ENCODE measurements around the gene RRP7A.

Gene RRP7A

GRCh38 chr22:42549331-42550060, 29.9 kb upstream of the RRP7A start:
- no peak for TF ChIP-seq FOXP2 (optimal IDR thresholded peaks at IDR 0.05; ENCODE audit: borderline replicate concordance, extremely low read depth, extremely low read length, insufficient read depth)
- no peak for TF ChIP-seq TAF1 (IDR thresholded peaks at IDR 0.05; ENCODE audit: borderline replicate concordance, insufficient read depth, low read length)
- TF ChIP-seq REST (IDR thresholded peaks at IDR 0.05; ENCODE audit: insufficient read depth in 1 of 2, low read depth in 2 of 2, low read length in 2 of 2), result no peak
- TF ChIP-seq POLR2AphosphoS5 (IDR thresholded peaks at IDR 0.05; ENCODE audit: low read depth, low read length), result no peak
- TF ChIP-seq SIN3A (IDR thresholded peaks at IDR 0.05; ENCODE audit: borderline replicate concordance, insufficient read depth, low read length), result no peak

- TF ChIP-seq FOXP2 (optimal IDR thresholded peaks at IDR 0.05; ENCODE audit: borderline replicate concordance, extremely low read depth, extremely low read length, insufficient read depth), result no peak
- no peak for TF ChIP-seq TAF1 (IDR thresholded peaks at IDR 0.05; ENCODE audit: borderline replicate concordance, insufficient read depth, low read length)
- TF ChIP-seq REST (IDR thresholded peaks at IDR 0.05; ENCODE audit: insufficient read depth in 1 of 2, low read depth in 2 of 2, low read length in 2 of 2), result no peak
- TF ChIP-seq SIN3A (IDR thresholded peaks at IDR 0.05; ENCODE audit: borderline replicate concordance, insufficient read depth, low read length), result no peak
- TF ChIP-seq POLR2AphosphoS5 (IDR thresholded peaks at IDR 0.05; ENCODE audit: low read depth, low read length), result no peak
Measured at GRCh38 chr22:42548597-42549330, 29.2 kb upstream of the RRP7A start.

GRCh38 chr22:42547562-42547961, 28.0 kb upstream of the RRP7A start:
- TF ChIP-seq TAF1 (IDR thresholded peaks at IDR 0.05; ENCODE audit: borderline replicate concordance, insufficient read depth, low read length), result no peak
- no peak for TF ChIP-seq SIN3A (IDR thresholded peaks at IDR 0.05; ENCODE audit: borderline replicate concordance, insufficient read depth, low read length)
- no peak for TF ChIP-seq REST (IDR thresholded peaks at IDR 0.05; ENCODE audit: insufficient read depth in 1 of 2, low read depth in 2 of 2, low read length in 2 of 2)
- TF ChIP-seq POLR2AphosphoS5 (IDR thresholded peaks at IDR 0.05; ENCODE audit: low read depth, low read length), result no peak
- TF ChIP-seq FOXP2 (optimal IDR thresholded peaks at IDR 0.05; ENCODE audit: borderline replicate concordance, extremely low read depth, extremely low read length, insufficient read depth), result no peak

GRCh38 chr22:42544686-42545085, 25.1 kb upstream of the RRP7A start:
- no peak for TF ChIP-seq POLR2AphosphoS5 (IDR thresholded peaks at IDR 0.05; ENCODE audit: low read depth, low read length)
- TF ChIP-seq TAF1 (IDR thresholded peaks at IDR 0.05; ENCODE audit: borderline replicate concordance, insufficient read depth, low read length), result no peak
- TF ChIP-seq REST (IDR thresholded peaks at IDR 0.05; ENCODE audit: insufficient read depth in 1 of 2, low read depth in 2 of 2, low read length in 2 of 2), result no peak
- no peak for TF ChIP-seq SIN3A (IDR thresholded peaks at IDR 0.05; ENCODE audit: borderline replicate concordance, insufficient read depth, low read length)
- TF ChIP-seq FOXP2 (optimal IDR thresholded peaks at IDR 0.05; ENCODE audit: borderline replicate concordance, extremely low read depth, extremely low read length, insufficient read depth), result no peak

Data from PFSK-1 (cell line).